RWPE2 (cell line): ENCODE measurements around the gene SMARCA5.
"Not testable (repeated sequence)": the region's sequence is repeated elsewhere in the genome, so short reads cannot be mapped to it uniquely, and the experiment has no call there.

Experiments
- ATAC-seq: fragments of 200-7000 bp; cut with Tn5 transposase; 3 replicates; pipeline ENCODE4 v1.9.1; 2021; ENCODE audit warnings: low read depth
- DNase-seq: peaks from one replicate; pipeline ENCODE4 v3.0.0-alpha.2; 2020; ENCODE audit warnings: low spot score
- H3K27ac ChIP-seq: fragments of 450-650 bp; 2 replicates; pipeline ENCODE4 v1.5.1; 2017; ENCODE audit warnings: mild to moderate bottlenecking; ENCODE audit not compliant: poor library complexity, severe bottlenecking
- H3K27me3 ChIP-seq: fragments of 250-450 bp; sonication (Bioruptor Pico); 2 replicates; pipeline ENCODE4 v1.5.1; 2021; ENCODE audit warnings: mild to moderate bottlenecking, moderate library complexity; ENCODE audit not compliant: insufficient read depth, poor library complexity, severe bottlenecking
- H3K36me3 ChIP-seq: fragments of 250-450 bp; sonication (Bioruptor Pico); 2 replicates; pipeline ENCODE4 v1.5.1; 2020; ENCODE audit warnings: low read depth, mild to moderate bottlenecking, moderate library complexity
- H3K4me1 ChIP-seq: fragments of 250-450 bp; sonication (Bioruptor Pico); 2 replicates; pipeline ENCODE4 v1.5.1; 2021; ENCODE audit warnings: mild to moderate bottlenecking, moderate library complexity; ENCODE audit not compliant: insufficient read depth, poor library complexity, severe bottlenecking
- H3K4me3 ChIP-seq: fragments of 250-450 bp; sonication (Bioruptor Pico); 2 replicates; pipeline ENCODE4 v1.5.1; 2021; ENCODE audit warnings: mild to moderate bottlenecking, moderate library complexity; ENCODE audit not compliant: severe bottlenecking
- H3K9me3 ChIP-seq: fragments of 250-450 bp; sonication (Bioruptor Pico); 2 replicates; pipeline ENCODE4 v1.5.1; 2021; ENCODE audit warnings: mild to moderate bottlenecking, moderate library complexity; ENCODE audit not compliant: severe bottlenecking
- TF ChIP-seq, protein P1 (sequence below): fragments of 450-650 bp; IDR thresholded peaks from one replicate; pipeline ENCODE4 v1.5.1; 2017; ENCODE audit warnings: mild to moderate bottlenecking, moderate library complexity; ENCODE audit not compliant: poor library complexity, severe bottlenecking

Gene SMARCA5

DNA sequence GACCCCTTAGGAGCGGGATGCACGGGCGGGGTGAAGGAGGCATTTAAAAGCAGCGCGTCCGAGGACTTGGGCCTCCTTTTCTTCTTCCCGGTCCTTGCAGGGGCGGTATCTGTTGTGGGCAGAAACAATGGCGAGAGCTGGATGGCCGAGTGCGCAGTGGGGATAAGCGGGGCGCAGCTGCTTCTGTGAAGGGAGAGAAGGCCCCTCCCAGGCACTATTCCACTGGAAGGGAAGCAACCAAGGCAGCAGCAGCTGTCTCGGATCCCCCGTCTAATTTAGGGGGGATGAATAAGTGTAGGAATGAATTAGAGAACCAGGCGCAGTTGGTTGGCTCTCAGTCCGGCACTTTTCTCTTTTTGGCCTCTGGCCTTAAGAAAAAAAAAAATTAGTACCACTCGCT lies 995 bp downstream of the SMARCA5 start:
- Histone ChIP-seq H3K36me3 (peaks cover 35% of the 10 kb centered on the region), H3K27me3 (no peaks in the 10 kb centered on the region), H3K9me3 (no peaks in the 10 kb centered on the region), H3K27ac (peak overlapping the region; percentile 87), H3K4me1 (peaks cover 19% of the 10 kb centered on the region), H3K4me3 (peak overlapping the region; percentile 89)
- DNase-seq (peak; percentile 47), ATAC-seq (peak; percentile 30)
- TF ChIP-seq, protein P1, sequence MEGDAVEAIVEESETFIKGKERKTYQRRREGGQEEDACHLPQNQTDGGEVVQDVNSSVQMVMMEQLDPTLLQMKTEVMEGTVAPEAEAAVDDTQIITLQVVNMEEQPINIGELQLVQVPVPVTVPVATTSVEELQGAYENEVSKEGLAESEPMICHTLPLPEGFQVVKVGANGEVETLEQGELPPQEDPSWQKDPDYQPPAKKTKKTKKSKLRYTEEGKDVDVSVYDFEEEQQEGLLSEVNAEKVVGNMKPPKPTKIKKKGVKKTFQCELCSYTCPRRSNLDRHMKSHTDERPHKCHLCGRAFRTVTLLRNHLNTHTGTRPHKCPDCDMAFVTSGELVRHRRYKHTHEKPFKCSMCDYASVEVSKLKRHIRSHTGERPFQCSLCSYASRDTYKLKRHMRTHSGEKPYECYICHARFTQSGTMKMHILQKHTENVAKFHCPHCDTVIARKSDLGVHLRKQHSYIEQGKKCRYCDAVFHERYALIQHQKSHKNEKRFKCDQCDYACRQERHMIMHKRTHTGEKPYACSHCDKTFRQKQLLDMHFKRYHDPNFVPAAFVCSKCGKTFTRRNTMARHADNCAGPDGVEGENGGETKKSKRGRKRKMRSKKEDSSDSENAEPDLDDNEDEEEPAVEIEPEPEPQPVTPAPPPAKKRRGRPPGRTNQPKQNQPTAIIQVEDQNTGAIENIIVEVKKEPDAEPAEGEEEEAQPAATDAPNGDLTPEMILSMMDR: no peak

DNA sequence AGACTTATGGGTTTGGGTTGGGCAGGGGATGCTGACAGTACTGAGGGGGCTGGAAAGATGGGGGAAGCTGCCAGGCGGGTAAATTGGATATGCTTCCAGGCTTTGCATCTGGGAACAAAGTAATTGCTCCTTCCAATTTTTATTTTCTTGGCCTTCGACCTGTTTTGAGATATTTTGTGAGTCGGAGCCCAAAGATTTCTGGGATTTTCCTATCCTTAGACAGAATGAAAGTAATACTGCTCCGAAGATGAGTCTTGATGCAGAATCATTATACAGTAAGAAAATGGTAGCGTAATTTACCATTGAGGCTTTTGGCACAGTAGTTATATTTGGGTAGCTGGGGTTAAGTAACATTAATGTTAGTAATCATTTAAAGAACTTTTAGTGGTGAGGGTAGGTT lies 1.4 kb downstream of the SMARCA5 start:
- H3K27ac ChIP-seq: peak overlapping the region; percentile 87
- H3K27me3 ChIP-seq: no peaks in the 10 kb centered on the region
- no peaks in the 10 kb centered on the region for H3K9me3 ChIP-seq
- peaks cover 19% of the 10 kb centered on the region for H3K4me1 ChIP-seq
- DNase-seq (no peak), ATAC-seq (no peak)
- peak overlapping the region; percentile 89 for H3K4me3 ChIP-seq
- H3K36me3 ChIP-seq: peaks cover 39% of the 10 kb centered on the region
- TF ChIP-seq, protein P1: no peak

DNA sequence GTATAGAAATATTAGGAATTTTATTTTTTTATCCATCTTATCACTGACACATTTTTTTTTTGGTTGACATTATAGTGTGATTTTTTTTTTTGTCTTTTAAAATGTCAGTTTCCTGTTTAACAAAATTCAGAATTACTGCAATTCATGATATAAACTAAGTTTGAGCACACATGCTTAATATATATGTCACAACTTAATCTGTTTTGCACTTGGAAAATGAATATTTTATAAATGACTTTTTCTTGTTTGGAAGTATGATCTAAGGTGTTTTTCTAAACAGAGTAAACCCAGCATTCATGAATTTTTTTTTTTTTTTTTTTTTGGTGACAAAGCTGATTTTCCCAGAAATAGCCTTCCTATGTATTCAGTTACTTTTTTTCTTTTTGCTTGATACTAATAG lies 2.4 kb downstream of the SMARCA5 start:
- DNase-seq (no peak), ATAC-seq (no peak)
- Histone ChIP-seq H3K27me3 (no peaks in the 10 kb centered on the region), H3K9me3 (no peaks in the 10 kb centered on the region), H3K36me3 (peaks cover 49% of the 10 kb centered on the region), H3K4me1 (peaks cover 19% of the 10 kb centered on the region), H3K27ac (no peak overlapping the region), H3K4me3 (peak overlapping the region; percentile 89)
- TF ChIP-seq, protein P1: no peak

DNA sequence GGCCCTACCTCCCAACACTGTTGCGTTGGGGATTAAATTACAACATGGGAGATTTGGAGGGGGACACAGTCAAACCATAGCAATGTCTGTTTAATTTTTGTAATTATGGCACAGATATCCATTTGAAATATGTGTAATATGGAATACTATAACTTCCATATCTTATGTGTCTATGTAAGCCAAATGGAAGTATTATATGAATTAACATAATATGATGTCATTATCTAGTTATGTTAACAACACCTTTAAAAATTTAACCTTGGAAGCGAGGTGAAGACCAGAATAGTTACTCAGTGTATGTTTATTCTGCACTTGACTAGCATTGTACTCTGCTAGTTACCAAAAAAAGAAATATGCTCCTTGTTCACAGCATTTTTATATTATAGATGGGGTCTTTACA lies 4.3 kb downstream of the SMARCA5 start:
- DNase-seq (no peak), ATAC-seq (no peak)
- H3K27me3 ChIP-seq: no peaks in the 10 kb centered on the region
- TF ChIP-seq, protein P1: no peak
- H3K36me3 ChIP-seq: peaks cover 67% of the 10 kb centered on the region
- no peak overlapping the region for H3K27ac ChIP-seq
- no peaks in the 10 kb centered on the region for H3K9me3 ChIP-seq
- no peak overlapping the region for H3K4me3 ChIP-seq
- H3K4me1 ChIP-seq: peaks cover 19% of the 10 kb centered on the region

DNA sequence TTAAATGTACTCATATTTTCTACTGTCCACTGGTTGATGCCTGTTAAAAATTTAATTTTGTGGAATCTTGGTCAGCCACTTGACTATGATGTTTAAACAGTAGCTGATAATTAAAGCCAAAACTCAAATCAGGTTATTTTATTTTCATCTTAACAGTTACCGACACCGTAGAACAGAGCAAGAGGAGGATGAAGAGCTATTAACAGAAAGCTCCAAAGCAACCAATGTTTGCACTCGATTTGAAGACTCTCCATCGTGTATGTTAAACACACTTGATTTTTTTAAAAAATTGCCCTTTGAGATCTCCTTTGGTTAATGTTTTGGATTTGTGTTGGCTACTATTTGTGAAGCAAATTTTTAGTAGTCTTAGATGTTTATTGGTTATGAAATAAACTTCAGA lies 10.7 kb downstream of the SMARCA5 start:
- Histone ChIP-seq H3K9me3 (no peaks in the 10 kb centered on the region), H3K4me1 (peaks cover 9% of the 10 kb centered on the region), H3K36me3 (peaks cover 100% of the 10 kb centered on the region), H3K27me3 (no peaks in the 10 kb centered on the region), H3K27ac (no peak overlapping the region), H3K4me3 (no peak overlapping the region)
- TF ChIP-seq, protein P1: no peak
- DNase-seq (no peak), ATAC-seq (no peak)

DNA sequence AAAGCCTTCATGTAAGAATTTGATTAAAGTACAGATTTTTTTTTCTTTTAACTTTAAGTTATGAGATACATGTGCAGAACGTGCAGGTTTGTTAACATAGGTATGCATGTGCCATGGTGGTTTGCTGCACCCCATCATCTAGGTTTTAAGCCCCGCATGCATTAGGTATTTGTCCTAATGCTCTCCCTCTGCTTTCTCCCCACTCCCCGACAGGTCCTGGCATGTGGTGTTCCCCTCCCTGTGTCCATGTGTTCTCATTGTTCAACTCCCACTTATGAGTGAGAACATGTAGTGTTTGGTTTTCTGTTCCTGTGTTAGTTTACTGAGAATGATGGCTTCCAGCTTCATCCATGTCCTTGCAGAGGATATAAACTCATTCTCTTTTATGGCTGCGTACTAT lies 14.5 kb downstream of the SMARCA5 start:
- H3K4me1 ChIP-seq, H3K4me3 ChIP-seq, H3K27ac ChIP-seq, DNase-seq, ATAC-seq, H3K27me3 ChIP-seq, H3K9me3 ChIP-seq: not testable (repeated sequence)
- H3K36me3 ChIP-seq: peaks cover 100% of the 10 kb centered on the region
